ENCODE measurements around the gene MFN2.

MFN2 gene

DNA sequence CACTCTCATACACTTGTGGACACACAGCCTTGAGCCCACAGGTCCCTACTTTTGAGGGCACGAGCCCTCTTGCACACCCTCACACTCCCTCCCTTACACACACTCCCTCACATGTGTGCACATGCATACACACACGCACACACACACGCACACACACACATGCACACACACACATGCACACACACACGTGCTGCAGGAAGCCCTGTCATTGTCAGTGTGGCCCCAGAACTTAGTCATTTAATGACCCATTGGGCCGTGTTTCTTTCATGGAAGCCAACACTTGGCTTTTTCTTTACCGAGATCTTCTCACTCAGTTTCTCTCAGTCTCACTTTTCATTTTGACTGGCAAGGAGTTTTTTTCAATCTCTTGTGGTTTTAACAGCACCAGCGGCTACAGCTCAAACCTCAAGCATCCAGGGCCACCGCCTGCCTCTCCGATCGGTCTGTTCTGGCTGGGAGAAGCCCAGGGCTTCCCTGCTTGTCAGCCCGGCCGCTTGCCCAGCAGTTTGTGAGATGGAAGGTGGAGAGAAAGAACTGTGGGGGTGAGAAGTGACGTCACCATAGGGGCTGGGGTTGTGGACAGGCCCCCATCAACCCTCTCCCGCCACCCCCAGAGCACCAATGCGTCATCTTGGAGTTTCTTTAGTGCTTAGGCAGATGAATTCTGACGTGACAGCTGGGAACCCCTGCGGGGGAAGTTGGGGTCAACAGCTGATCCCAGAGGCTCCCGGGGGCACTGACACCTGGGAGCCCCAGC, 67.1 kb downstream of the MFN2 start:
- TF ChIP-seq POLR2A (IDR thresholded peaks at IDR 0.05; ENCODE audit: low read length) = no peak
- TF ChIP-seq GATA1 (IDR thresholded peaks at IDR 0.05; ENCODE audit: low read depth, low read length) = no peak
- no peak for DNase-seq

DNA sequence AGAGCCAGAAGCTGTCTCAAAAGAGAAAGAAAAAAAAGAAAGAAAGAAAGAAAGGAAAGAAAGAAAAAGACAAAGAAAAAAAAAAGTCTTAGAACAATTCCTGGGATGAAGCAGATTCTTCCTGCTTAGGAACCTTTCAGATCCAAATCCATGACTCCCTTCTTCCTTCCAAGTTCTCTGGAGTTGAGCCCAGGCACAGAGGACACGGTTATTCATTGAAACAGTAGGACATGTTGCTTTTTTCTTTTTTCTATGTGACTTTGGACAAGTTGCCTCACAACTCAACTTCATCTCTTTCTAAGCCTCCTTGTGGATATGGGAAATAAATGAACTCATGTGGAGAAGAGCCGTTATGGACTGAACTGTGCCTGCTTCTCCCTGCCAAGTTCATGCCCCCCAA, 68.1 kb downstream of the MFN2 start:
- no peak for TF ChIP-seq POLR2A (IDR thresholded peaks at IDR 0.05; ENCODE audit: low read length)
- TF ChIP-seq GATA1 (IDR thresholded peaks at IDR 0.05; ENCODE audit: low read depth, low read length) = no peak
- no peak for DNase-seq

DNA sequence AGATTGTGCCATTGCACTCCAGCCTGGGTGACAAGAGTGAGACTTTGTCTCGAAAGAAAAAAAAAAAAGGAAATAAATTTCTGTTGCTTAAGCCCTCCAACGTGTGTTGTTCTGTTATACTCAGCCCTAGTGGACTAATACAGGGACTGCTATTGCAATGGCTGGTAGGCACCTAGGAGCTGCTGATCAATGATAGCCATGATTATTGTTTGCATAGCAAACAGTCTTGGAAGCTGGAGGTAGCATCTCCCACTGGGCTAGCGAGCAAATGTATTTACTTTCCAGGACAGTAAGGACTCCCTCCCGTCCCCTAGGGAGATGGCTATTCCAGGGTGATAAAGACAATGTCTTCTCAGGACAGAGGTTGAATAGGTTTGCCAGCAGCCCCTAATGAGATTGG, 69.4 kb downstream of the MFN2 start:
- DNase-seq = no peak
- TF ChIP-seq GATA1 (IDR thresholded peaks at IDR 0.05; ENCODE audit: low read depth, low read length) (no peak), POLR2A (IDR thresholded peaks at IDR 0.05; ENCODE audit: low read length) (no peak)

- no peak for DNase-seq
- TF ChIP-seq GATA1 (IDR thresholded peaks at IDR 0.05; ENCODE audit: low read depth, low read length) (no peak), POLR2A (IDR thresholded peaks at IDR 0.05; ENCODE audit: low read length) (no peak)
These were observed 71.1 kb downstream of the MFN2 start for GRCh38 chr1:12051361-12051760.

DNA sequence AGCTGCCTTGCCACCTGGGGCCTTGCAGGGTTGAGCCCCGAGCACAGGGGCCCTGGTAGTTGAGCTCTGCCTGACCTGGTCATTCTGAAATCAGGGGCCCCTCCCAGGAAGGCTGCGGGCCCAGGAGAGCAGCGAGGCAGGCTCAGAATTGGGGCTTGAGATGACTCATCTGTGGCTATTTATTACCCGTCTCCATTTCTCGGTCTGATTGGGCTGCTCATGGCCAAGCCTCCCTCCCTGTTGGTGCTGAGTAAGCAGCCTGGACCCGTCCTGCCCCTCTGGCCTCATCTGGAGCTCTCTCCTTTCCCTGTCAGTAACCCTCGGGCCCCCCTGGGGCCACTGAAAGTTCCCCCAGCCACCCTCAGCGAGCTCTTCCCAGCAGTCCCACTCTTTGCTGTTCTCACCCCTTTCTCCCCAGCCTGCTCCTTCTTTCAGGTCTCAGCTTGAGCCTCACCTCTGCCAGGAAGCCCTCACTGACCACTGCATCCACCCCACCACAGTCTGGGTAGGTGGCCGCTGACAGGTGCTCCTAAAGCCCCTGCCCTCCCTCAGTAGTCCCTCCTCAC, 71.8 kb downstream of the MFN2 start:
- DNase-seq = peak in 1 of 2 experiments; percentile 41
- no peak for TF ChIP-seq POLR2A (IDR thresholded peaks at IDR 0.05; ENCODE audit: low read length)

- no peak for TF ChIP-seq GATA1 (IDR thresholded peaks at IDR 0.05; ENCODE audit: low read depth, low read length)
- TF ChIP-seq POLR2A (IDR thresholded peaks at IDR 0.05; ENCODE audit: low read length) = no peak
- no peak for DNase-seq
These were observed 72.9 kb downstream of the MFN2 start for GRCh38 chr1:12052997-12053686.

- DNase-seq = no peak
- no peak for TF ChIP-seq POLR2A (IDR thresholded peaks at IDR 0.05; ENCODE audit: low read length)
- no peak for TF ChIP-seq GATA1 (IDR thresholded peaks at IDR 0.05; ENCODE audit: low read depth, low read length)
These were observed 73.7 kb downstream of the MFN2 start for GRCh38 chr1:12053752-12054548.

- TF ChIP-seq GATA1 (IDR thresholded peaks at IDR 0.05; ENCODE audit: low read depth, low read length) (no peak), POLR2A (IDR thresholded peaks at IDR 0.05; ENCODE audit: low read length) (no peak)
These were observed 75.0 kb downstream of the MFN2 start for GRCh38 chr1:12055259-12055658.

DNA sequence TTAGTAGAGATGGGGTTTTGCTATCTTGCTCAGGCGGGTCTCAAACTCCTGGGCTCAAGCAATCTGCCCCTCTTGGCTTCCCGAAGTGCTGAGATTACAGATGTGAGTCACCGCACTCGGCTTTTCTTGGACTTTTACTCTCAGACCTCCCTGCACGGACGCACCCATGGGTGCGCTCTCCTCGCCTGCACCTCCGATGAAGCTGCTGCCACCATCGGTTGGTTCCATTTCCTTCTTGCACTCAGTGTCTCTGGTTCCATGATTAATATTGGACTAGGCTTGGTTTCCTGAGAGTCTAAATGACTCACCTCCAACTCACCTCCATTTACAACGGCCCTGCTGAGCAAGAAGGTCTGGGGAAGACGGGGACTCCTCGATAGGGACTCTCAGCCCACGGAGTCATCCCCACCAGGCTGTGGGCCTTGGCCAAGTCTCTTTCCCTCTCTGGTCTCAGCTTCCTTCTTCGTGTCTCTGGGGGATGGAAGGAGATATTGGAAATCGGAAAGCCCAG, 76.1 kb downstream of the MFN2 start:
- no peak for DNase-seq
- TF ChIP-seq GATA1 (IDR thresholded peaks at IDR 0.05; ENCODE audit: low read depth, low read length) (no peak), POLR2A (IDR thresholded peaks at IDR 0.05; ENCODE audit: low read length) (no peak)

More at GRCh38 chr1:12055259-12055658, 75.0 kb downstream of the MFN2 start:
- no peak for DNase-seq

DNA sequence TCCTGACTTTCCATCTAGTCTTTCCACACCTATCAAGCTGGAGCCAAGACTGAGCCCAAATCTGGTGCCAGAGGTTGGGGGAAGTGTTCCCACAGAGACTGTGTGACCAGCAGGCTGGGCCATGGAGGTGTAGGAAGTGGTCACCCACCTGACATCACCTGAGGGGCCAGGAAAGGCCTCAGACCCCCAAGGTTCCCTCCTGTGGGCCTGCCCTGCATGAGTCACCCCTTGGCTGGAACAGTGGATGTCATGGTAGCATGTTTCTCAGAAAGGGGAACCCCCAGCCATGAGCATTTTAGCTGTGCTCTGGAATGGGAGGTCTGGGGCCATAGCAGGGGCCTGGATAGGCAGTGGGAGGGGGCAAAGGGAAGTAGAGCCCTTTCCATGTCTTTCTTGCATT, 77.1 kb downstream of the MFN2 start:
- DNase-seq = no peak

DNA sequence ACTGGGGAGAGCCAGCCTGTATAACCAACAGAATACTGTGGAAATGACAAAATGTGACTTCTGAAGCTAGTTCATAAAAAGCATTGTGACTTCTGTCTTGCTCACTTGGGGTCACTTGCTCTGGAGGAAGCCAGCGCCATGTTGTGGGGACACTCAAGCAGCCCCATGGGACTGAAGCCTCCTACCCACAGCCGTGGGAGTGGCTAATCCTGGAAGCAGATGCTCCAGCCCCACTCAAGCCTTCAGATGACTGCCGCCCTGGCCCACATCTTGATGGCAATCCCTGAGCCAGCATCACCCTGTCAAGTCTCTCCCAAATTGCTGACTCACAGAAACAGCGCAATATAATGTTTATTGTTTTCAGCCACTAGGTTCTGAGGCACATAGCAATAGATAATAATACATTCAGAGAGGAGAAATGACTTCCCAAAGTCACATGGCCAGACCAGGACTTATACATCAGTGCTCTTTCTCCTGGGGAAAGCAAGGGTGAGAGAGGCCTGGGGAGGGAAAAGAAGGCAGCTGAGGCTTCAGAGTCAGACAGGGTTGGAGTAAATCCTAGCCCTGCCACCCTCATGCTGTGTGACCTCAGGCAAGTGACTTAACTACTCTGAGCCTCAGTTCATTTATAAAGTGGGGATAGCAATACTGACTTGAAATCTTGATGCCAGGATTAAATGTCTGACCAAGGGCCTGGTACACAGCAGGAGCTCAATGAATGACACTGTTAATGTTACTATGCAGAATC, 77.9 kb downstream of the MFN2 start:
- TF ChIP-seq GATA1 (IDR thresholded peaks at IDR 0.05; ENCODE audit: low read depth, low read length) = no peak
- DNase-seq = no peak

More for the DNA sequence above, 77.1 kb downstream of the MFN2 start:
- TF ChIP-seq GATA1 (IDR thresholded peaks at IDR 0.05; ENCODE audit: low read depth, low read length) = no peak
- TF ChIP-seq POLR2A (IDR thresholded peaks at IDR 0.05; ENCODE audit: low read length) = no peak

DNA sequence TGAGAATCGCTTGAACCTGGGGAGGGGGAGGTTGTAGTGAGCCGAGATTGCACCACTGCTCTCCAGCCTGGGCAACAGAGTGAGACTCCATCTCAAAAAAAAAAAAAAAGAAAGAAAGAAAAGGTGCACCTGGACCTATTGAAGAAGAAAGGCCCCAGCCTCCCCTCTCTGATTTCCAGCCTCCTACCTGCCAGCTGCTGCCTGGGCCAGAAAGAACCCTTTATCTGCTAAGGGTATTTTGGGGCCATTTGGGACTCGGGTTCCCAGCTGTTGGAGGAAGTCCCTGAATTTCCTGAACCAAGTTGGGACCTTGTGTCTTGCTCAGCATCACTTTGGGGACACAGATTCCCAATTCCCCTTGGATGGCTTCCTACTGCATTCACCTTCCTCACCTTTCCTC, 79.0 kb downstream of the MFN2 start:
- TF ChIP-seq POLR2A (IDR thresholded peaks at IDR 0.05; ENCODE audit: low read length) (no peak), GATA1 (IDR thresholded peaks at IDR 0.05; ENCODE audit: low read depth, low read length) (no peak)
- no peak for DNase-seq

All from erythroblast (primary cell).